HG03565 (cell line): Measurements from ENCODE around the gene ACVR1.

Experiments used
- ATAC-seq: cut with Tn5 transposase; IDR thresholded peaks from one replicate; pipeline ENCODE4 v1.9.1; 2021; ENCODE audit warnings: mild to moderate bottlenecking, moderate library complexity; ENCODE audit not compliant: unreplicated experiment

Gene ACVR1

DNA sequence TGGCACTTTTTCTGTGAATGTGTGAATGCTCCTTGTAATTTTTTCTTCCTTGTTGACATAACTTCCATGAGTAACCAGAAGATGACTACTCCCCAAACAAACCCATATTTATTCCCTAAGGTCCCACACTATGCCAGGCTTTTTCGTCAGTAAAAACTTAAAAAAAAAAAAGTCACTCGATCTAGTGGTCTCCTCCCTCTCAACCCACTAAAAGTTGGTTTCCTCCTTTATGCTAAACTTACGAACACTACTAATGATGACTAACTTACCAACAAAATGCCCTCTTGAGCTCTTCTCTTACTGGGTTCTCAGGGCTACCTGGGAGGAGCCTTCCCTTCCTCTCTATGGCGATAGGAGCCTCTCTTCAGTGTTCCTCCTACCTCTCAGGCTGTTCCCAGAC is 18.2 kb downstream of the ACVR1 start:
- ATAC-seq = no peak

- ATAC-seq = no peak
These were observed 20.0 kb downstream of the ACVR1 start for GRCh38 chr2:157856187-157856515.

DNA sequence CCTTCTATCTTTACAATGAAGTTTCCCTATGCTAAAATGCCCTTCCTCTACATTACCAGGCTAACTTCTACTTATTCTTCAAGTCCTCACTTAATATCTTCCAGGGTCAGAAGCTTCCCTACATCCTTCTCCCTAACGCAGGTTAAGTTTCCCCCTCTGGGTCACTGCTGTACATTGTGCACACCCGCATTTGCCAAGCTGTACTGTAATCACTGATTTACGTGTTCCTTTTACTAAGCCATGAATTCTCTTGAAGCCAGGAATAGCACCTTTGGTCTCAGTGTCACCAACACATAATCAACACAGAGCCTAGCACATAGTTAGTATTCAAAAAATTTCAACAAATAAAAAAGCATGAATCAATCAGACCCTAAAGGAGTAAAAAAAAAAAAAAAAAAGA is 22.3 kb downstream of the ACVR1 start:
- ATAC-seq = no peak

DNA sequence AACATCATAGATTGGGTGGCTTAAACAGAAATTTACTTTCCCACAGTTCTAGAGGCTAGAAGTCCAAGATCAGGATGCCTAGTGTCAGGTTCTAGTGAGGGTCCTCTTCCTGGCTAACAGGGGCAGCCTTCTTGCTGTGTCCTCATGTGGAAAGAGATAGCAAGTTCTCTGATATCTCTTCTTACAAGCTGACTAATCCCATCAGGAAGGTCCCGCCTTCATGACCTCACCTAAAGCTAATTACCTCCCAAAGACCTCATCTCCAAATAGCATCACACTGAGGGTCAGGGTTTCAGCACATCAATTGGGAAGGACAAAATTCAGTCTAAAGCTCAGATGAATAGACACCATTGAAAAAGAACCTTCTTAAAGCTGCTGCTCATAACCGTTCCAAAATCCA is 22.9 kb downstream of the ACVR1 start:
- no peak for ATAC-seq

GRCh38 chr2:157849591-157849990 is 26.5 kb downstream of the ACVR1 start:
- no peak for ATAC-seq

- ATAC-seq = no peak
These were observed 27.9 kb downstream of the ACVR1 start for GRCh38 chr2:157848213-157848612.

DNA sequence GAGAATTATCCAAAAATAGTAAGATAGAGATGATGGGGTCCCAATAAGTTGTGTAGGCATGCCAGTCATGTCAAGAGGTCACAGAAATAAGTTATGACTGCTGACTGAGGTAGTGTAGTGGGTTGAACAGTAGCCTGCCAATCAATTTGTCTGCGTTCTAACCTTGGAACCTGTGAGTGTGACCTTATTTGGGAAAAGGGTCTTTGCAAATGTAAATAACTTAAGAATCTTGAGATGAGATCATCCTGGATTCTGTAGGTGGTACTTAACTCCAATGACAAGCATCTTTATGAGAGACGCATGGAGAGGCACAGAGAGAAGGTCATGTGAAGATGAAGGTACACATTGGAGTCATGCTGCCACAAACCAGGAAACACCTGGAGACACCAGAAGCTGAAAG is 31.0 kb downstream of the ACVR1 start:
- no peak for ATAC-seq

GRCh38 chr2:157843935-157844334 is 32.2 kb downstream of the ACVR1 start:
- ATAC-seq = no peak

- ATAC-seq = no peak
These were observed 33.0 kb downstream of the ACVR1 start for GRCh38 chr2:157843081-157843480.

DNA sequence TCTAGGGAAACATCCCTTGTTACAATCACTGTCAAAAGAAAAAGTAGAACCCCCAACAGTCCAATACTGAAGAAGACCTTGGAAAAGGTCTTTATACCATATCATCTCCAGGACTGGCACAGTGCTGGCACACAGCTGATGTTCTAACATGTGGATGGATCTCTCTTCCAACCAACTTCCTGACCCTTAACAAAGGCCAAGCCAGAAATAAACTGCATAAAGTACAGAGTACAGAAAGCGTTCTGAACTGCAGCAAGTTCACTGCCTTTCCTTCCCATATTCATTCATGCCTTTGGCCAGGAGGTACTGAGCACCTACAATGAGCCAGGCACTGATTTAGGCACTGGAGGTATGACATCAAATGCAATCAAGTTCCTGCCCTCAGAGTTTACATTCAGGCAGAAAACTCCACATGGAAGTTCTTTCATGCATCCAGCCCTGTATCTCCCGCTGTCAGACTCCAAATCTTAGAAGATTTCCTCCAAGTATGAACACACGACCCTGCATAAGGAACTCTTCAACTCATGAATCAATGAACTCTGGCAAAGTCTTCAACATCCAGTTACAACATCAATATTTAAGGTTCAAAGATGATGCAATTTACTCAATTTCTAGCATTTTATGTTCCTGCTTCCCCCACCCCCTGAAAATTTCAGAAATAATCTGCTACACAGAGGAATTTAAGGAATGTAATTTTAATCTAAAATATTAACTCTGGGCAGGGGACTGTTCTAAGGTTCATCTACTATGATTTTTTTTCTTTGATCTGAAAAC is 33.8 kb downstream of the ACVR1 start:
- ATAC-seq = no peak

- no peak for ATAC-seq
These were observed 34.6 kb downstream of the ACVR1 start for GRCh38 chr2:157841485-157841884.

DNA sequence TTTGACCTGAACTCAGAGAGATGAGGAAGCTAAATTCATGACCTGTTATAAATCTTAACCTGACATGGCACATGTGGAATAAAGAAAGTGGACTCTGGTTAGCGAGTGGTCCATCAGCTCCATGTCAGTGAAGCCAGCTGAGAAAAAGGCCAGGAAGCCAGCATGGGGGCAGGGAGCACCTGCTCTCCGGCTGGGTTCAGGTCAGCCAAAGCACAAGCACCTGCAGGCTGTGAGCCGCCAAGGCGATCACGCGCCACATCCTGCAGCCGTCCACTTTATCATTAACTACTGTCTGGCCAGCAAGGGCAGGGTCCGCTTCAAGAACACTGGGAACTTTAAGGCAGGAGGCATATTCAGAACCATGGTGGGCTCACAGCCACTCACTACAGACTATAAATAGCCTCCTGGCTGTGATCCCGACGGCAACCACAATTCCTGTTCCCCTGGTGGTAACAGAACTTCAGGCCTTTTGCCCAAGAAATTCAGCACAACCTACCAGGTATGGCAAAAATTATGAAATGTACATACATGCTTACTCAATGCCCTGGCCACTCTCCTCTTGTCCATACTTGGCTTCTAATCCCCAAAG is 35.5 kb downstream of the ACVR1 start:
- no peak for ATAC-seq

- no peak for ATAC-seq
These were observed 36.3 kb downstream of the ACVR1 start for GRCh38 chr2:157839822-157840221.

GRCh38 chr2:157839162-157839801 is 36.8 kb downstream of the ACVR1 start:
- no peak for ATAC-seq

GRCh38 chr2:157838442-157839161 is 37.5 kb downstream of the ACVR1 start:
- ATAC-seq = no peak

DNA sequence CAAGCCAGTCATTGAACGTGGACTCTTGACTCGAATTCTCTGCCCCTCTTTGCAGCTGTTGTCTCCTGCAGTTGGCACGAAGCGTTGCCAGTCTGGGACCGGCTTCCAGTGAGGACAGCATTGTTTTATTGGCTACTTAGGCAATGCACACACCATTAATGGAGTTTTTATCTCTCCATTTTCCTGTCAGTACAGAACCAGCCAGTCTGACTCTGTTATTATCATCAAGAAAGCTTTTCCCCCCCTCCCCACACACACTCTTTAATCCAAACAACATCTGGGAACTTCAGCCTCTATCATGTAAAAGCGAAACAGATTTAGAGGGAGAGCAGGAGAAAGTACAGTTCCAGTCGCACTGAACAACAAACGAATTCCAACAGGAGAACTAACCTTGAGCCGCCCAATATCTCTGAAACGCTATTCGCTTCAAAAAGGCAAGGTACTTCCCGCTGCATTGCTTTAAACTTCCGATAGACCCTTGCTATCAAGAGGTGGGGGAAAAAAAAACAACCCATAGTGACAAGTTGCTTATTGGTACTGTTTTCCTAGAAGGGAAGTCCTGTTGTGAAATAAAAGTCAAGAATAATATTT is 38.2 kb downstream of the ACVR1 start:
- ATAC-seq = no peak

DNA sequence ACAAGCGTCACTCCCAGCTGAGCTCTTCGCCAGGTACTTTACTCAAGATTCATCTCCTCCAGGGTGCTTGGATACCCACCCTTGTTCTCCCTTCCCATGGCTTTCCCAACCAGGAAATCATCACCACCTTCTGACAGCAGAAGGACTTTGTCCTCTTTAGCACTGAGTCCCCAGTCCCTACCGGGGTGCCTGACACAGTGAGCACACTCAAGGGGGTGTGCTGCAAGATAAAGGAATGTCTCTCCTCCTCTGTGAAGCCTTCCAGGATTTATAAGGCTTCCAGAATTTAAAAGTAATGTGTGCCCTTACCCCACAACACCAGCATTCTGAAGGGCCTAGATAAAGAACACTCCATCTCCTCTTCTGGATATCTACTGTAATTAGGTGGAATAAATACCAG is 39.6 kb downstream of the ACVR1 start:
- ATAC-seq = no peak

DNA sequence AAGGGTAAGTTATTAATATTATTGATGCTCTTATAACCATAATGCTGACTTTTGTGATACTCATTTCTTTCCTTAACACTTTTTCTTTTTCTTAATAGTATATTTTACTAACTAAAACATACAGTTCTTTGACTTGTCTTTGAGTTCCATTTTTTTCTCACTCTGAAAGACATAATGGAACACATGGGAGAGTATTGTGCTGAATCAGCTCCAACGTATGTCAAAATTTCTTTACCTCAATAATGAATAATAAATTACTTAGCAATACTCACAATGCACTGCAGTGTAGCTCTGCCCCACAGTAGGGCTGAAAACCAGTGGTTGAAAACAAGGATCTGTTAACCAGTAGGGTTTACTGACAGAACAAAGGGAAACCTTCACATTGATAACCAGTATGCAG is 40.7 kb downstream of the ACVR1 start:
- no peak for ATAC-seq

- ATAC-seq = no peak
These were observed 41.1 kb downstream of the ACVR1 start for GRCh38 chr2:157835006-157835405.

GRCh38 chr2:157833721-157834120 is 42.4 kb downstream of the ACVR1 start:
- no peak for ATAC-seq

GRCh38 chr2:157831573-157832315 is 44.4 kb downstream of the ACVR1 start:
- no peak for ATAC-seq
